K562 (cell line): ENCODE data around the gene EFEMP2. TPM values are rescaled to one million over a fixed set of nuclear protein-coding genes. Genes with fewer than 3 reads are reported as not detected.
A peak's percentile ranks its signal among the peaks of the same experiment; 100 is the strongest.

ENCODE experiments used
- CBFB ChIP-seq: sonication (generic); formaldehyde crosslinking; IDR thresholded peaks from 2 replicates; pipeline ENCODE4 v1.4.0; 2020; ENCODE audit warnings: mild to moderate bottlenecking, missing genetic modification reagents
- ELF4 ChIP-seq: fragments of 450-650 bp; formaldehyde crosslinking; IDR thresholded peaks from 2 replicates; pipeline ENCODE4 v1.4.0; 2022; ENCODE audit warnings: missing genetic modification characterization
- ETV6 ChIP-seq, 3 experiments: fragments of 150-350 bp in 1 of 3; sonication (generic) in 1 of 3; formaldehyde crosslinking in 1 of 3; IDR thresholded peaks; 2 replicates each; pipeline versions ENCODE4 v1.6.1 to v1.8.0; 2014 to 2022; ENCODE audit warnings: borderline replicate concordance in 2 of 3, low read depth in 2 of 3, antibody characterized with exemption in 1 of 3, low read length in 1 of 3, mild to moderate bottlenecking in 1 of 3, missing genetic modification reagents in 1 of 3
- MBD2 ChIP-seq: sonication (generic); IDR thresholded peaks from 2 replicates; pipeline ENCODE4 v1.6.1; 2016; ENCODE audit warnings: low read depth, borderline replicate concordance
- MED1 ChIP-seq: sonication (generic); formaldehyde crosslinking; IDR thresholded peaks from 2 replicates; pipeline ENCODE4 v1.8.1; 2023; ENCODE audit warnings: missing genetic modification reagents, borderline replicate concordance
- NUFIP1 ChIP-seq: fragments of 450-650 bp; IDR thresholded peaks from 2 replicates; pipeline ENCODE4 v1.6.1; 2018; ENCODE audit not compliant: partially characterized antibody
- POLR2A ChIP-seq: fragments of 450-650 bp; conservative IDR thresholded peaks from 2 replicates; pipeline ENCODE4 v1.6.1; 2016
- SP2 ChIP-seq: IDR thresholded peaks from 2 replicates; pipeline ENCODE4 v1.6.1; 2011; ENCODE audit warnings: mild to moderate bottlenecking, low read depth, low read length, moderate library complexity; ENCODE audit not compliant: poor library complexity, severe bottlenecking; ENCODE audit errors: extremely low read depth
- ZKSCAN8 ChIP-seq: fragments of 200-800 bp; sonication (Bioruptor generic); IDR thresholded peaks from 2 replicates; pipeline ENCODE4 v1.6.1; 2016; ENCODE audit warnings: missing genetic modification characterization, missing compliant biosample characterization
- ZNF778 ChIP-seq: fragments of 450-650 bp; formaldehyde crosslinking; IDR thresholded peaks from 2 replicates; pipeline ENCODE4 v1.4.0; 2020; ENCODE audit warnings: mild to moderate bottlenecking, moderate library complexity
- polyA plus RNA-seq, 8 experiments: library from polyadenylated mRNA; depleted of rRNA in 4 of 8; stranded (reverse) in 5 of 8; unstranded in 3 of 8; fragments of >200 nt; fragmentation: Nextera tagmentation in 2 of 8; fragmentation: Illumina TruSeq in 1 of 8; extraction: Ambion mirVana in 2 of 8; extraction: Trizol in 1 of 8; gene quantifications; 2 replicates each; pipeline versions ENCODE4 v1.2.1 to v1.2.3, GENCODE V29; 2011 to 2014; ENCODE audit warnings: inconsistent platforms in 1 of 8, missing spikeins in 1 of 8
- total RNA-seq, 7 experiments: library from RNA; depleted of rRNA in 6 of 7; stranded (reverse); fragments of >200 nt in 6 of 7; fragmentation: Illumina TruSeq in 2 of 7; extraction: Trizol in 2 of 7; gene quantifications; 2 replicates each; pipeline versions ENCODE4 v1.2.1 to v1.2.3, GENCODE V29; 2011 to 2021; ENCODE audit warnings: low replicate concordance in 1 of 7
- TF ChIP-seq, protein P1 (sequence below): fragments of 250-450 bp; sonication (Bioruptor Pico); IDR thresholded peaks from 2 replicates; pipeline ENCODE4 v1.9.0; 2021; ENCODE audit warnings: mild to moderate bottlenecking, inconsistent platforms
- TF ChIP-seq, protein P2 (sequence below): fragments of 250-450 bp; sonication (Bioruptor Pico); IDR thresholded peaks from 2 replicates; pipeline ENCODE4 v1.4.0; 2020; ENCODE audit warnings: mild to moderate bottlenecking
- TF ChIP-seq, protein P3 (sequence below): fragments of 450-650 bp; IDR thresholded peaks from 2 replicates; pipeline ENCODE4 v1.6.1; 2018; ENCODE audit warnings: mild to moderate bottlenecking, low read depth; ENCODE audit not compliant: partially characterized antibody
- TF ChIP-seq, protein P4 (sequence below), 2 experiments: fragments of 450-650 bp; IDR thresholded peaks; 2 replicates each; pipeline ENCODE4 v1.6.1; 2016
- TF ChIP-seq, protein P5 (sequence below), 2 experiments: IDR thresholded peaks; 2 replicates each; pipeline ENCODE4 v1.6.1; 2012; ENCODE audit warnings: improper control_type of control experiment in 2 of 2, low read depth in 2 of 2, low read length in 2 of 2, borderline replicate concordance in 1 of 2
- TF ChIP-seq, protein P6 (sequence below): fragments of 250-450 bp; sonication (Bioruptor Pico); IDR thresholded peaks from 2 replicates; pipeline ENCODE4 v1.9.0; 2021; ENCODE audit warnings: mild to moderate bottlenecking

Gene EFEMP2
- total and polyA plus RNA-seq, 9 of the 15 experiments (the other 6 are each of a cell fraction or from before 2014, with no cell fraction given): 0.07 to 2.9 (median 0.69) TPM; not detected in 1

DNA sequence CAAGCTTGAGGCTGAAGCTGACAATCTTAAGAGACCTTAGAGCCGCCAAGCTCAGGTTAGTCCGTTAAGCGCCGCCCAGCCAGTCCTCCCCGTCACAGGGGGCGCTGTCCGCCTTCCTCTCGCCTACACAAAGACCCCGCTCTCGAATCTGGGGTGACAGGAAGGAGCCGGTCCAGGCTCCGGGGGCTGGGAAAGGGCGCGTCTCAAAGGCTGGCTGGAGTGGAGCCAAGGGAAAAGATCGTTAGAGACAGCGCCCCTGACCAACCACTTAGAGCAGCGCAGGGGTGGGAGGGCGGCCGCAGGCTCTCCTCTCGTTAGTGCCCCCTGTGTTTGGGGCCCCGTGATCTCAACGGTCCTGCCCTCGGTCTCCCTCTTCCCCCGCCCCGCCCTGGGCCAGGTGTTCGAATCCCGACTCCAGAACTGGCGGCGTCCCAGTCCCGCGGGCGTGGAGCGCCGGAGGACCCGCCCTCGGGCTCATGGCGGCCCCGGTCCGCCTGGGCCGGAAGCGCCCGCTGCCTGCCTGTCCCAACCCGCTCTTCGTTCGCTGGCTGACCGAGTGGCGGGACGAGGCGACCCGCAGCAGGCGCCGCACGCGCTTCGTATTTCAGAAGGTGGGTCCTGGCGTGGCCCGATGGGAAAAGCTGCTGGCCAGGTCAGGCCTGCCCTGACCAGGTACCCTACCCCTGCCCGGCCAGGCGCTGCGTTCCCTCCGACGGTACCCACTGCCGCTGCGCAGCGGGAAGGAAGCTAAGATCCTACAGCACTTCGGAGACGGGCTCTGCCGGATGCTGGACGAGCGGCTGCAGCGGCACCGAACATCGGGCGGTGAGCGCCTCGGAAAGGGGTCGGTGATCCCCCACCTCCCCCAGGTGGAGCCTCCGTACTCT is 12.1 kb downstream of the EFEMP2 start, which contains the start of gene MUS81 (continued):
- no peak for TF ChIP-seq CBFB (CRISPR knock-in tag)
- TF ChIP-seq, protein P1, sequence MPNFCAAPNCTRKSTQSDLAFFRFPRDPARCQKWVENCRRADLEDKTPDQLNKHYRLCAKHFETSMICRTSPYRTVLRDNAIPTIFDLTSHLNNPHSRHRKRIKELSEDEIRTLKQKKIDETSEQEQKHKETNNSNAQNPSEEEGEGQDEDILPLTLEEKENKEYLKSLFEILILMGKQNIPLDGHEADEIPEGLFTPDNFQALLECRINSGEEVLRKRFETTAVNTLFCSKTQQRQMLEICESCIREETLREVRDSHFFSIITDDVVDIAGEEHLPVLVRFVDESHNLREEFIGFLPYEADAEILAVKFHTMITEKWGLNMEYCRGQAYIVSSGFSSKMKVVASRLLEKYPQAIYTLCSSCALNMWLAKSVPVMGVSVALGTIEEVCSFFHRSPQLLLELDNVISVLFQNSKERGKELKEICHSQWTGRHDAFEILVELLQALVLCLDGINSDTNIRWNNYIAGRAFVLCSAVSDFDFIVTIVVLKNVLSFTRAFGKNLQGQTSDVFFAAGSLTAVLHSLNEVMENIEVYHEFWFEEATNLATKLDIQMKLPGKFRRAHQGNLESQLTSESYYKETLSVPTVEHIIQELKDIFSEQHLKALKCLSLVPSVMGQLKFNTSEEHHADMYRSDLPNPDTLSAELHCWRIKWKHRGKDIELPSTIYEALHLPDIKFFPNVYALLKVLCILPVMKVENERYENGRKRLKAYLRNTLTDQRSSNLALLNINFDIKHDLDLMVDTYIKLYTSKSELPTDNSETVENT (CRISPR knock-in tag): peak; percentile 100
- TF ChIP-seq MED1 (CRISPR knock-in tag): no peak
- TF ChIP-seq, protein P2, sequence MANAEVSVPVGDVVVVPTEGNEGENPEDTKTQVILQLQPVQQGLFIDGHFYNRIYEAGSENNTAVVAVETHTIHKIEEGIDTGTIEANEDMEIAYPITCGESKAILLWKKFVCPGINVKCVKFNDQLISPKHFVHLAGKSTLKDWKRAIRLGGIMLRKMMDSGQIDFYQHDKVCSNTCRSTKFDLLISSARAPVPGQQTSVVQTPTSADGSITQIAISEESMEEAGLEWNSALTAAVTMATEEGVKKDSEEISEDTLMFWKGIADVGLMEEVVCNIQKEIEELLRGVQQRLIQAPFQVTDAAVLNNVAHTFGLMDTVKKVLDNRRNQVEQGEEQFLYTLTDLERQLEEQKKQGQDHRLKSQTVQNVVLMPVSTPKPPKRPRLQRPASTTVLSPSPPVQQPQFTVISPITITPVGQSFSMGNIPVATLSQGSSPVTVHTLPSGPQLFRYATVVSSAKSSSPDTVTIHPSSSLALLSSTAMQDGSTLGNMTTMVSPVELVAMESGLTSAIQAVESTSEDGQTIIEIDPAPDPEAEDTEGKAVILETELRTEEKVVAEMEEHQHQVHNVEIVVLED (CRISPR knock-in tag): peak; percentile 29; the same call in 1 of the 2 replicates
- TF ChIP-seq POLR2A: peak; percentile 53
- no peak for TF ChIP-seq ETV6 (IDR thresholded peaks at IDR 0.05; ENCODE audit: borderline replicate concordance in 1 of 2, low read depth in 2 of 2, low read length in 1 of 2)
- TF ChIP-seq ETV6 (CRISPR knock-in tag; IDR thresholded peaks at IDR 0.05; ENCODE audit: borderline replicate concordance): no peak; the same call in 1 of the 2 replicates
- no peak for TF ChIP-seq ZKSCAN8 (CRISPR knock-in tag)
- no peak for TF ChIP-seq ELF4 (CRISPR knock-in tag)
- peak; percentile 79 for TF ChIP-seq SP2
- TF ChIP-seq, protein P3, sequence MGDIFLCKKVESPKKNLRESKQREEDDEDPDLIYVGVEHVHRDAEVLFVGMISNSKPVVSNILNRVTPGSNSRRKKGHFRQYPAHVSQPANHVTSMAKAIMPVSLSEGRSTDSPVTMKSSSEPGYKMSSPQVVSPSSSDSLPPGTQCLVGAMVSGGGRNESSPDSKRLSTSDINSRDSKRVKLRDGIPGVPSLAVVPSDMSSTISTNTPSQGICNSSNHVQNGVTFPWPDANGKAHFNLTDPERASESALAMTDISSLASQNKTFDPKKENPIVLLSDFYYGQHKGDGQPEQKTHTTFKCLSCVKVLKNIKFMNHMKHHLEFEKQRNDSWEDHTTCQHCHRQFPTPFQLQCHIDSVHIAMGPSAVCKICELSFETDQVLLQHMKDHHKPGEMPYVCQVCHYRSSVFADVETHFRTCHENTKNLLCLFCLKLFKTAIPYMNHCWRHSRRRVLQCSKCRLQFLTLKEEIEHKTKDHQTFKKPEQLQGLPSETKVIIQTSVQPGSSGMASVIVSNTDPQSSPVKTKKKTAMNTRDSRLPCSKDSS: no peak
- no peak for TF ChIP-seq ZNF778
- TF ChIP-seq MBD2: peak; percentile 81
- no peak for TF ChIP-seq NUFIP1
- TF ChIP-seq, protein P4, sequence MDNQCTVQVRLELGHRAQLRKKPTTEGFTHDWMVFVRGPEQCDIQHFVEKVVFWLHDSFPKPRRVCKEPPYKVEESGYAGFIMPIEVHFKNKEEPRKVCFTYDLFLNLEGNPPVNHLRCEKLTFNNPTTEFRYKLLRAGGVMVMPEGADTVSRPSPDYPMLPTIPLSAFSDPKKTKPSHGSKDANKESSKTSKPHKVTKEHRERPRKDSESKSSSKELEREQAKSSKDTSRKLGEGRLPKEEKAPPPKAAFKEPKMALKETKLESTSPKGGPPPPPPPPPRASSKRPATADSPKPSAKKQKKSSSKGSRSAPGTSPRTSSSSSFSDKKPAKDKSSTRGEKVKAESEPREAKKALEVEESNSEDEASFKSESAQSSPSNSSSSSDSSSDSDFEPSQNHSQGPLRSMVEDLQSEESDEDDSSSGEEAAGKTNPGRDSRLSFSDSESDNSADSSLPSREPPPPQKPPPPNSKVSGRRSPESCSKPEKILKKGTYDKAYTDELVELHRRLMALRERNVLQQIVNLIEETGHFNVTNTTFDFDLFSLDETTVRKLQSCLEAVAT (IDR thresholded peaks at IDR 0.05): peak in 1 of 2 experiments; percentile 15; a peak in 1 of 4 replicates
- TF ChIP-seq, protein P5, sequence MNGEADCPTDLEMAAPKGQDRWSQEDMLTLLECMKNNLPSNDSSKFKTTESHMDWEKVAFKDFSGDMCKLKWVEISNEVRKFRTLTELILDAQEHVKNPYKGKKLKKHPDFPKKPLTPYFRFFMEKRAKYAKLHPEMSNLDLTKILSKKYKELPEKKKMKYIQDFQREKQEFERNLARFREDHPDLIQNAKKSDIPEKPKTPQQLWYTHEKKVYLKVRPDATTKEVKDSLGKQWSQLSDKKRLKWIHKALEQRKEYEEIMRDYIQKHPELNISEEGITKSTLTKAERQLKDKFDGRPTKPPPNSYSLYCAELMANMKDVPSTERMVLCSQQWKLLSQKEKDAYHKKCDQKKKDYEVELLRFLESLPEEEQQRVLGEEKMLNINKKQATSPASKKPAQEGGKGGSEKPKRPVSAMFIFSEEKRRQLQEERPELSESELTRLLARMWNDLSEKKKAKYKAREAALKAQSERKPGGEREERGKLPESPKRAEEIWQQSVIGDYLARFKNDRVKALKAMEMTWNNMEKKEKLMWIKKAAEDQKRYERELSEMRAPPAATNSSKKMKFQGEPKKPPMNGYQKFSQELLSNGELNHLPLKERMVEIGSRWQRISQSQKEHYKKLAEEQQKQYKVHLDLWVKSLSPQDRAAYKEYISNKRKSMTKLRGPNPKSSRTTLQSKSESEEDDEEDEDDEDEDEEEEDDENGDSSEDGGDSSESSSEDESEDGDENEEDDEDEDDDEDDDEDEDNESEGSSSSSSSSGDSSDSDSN (IDR thresholded peaks at IDR 0.05; ENCODE audit: borderline replicate concordance in 1 of 2, low read depth in 2 of 2, low read length in 2 of 2): no peak
- TF ChIP-seq, protein P6, sequence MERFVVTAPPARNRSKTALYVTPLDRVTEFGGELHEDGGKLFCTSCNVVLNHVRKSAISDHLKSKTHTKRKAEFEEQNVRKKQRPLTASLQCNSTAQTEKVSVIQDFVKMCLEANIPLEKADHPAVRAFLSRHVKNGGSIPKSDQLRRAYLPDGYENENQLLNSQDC (CRISPR knock-in tag): no peak
